ENCODE data around the gene FOXL2.

GRCh38 chr3:138971766-138972320 is 24.9 kb upstream of the FOXL2 start:
- TF ChIP-seq REST (IDR thresholded peaks at IDR 0.05; ENCODE audit: insufficient read depth in 1 of 2, low read depth in 2 of 2, low read length in 2 of 2): no peak
- TF ChIP-seq POLR2AphosphoS5 (IDR thresholded peaks at IDR 0.05; ENCODE audit: low read depth, low read length): no peak

Data from PFSK-1 (cell line).